ENCODE results near the gene LRRN4CL.

The LRRN4CL gene

DNA sequence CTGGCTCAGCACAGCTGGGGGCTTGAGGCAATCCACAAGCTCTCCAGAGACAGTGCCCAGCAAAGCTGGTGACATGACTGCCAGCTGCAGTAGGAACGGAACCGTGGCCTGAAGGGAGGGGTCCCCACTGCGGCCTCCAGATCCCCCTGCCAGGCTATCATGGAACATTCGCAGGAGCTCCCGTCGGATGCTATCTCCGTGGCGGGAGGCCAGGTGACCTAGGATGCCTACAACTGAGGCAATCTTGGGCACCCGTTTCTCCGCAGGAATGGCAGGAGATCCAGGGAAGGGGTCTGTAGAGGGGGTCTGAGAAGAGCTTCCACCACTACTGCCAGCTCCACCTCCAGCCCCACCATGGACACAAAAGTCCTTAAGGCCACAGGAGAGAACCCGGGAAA lies 40.4 kb downstream of the LRRN4CL start:
- TF ChIP-seq CTCF (IDR thresholded peaks at IDR 0.05; ENCODE audit: low read depth, low read length), result no peak
- DNase-seq (ENCODE audit: extremely low read depth, low read depth), result no peak

- no peak for TF ChIP-seq CTCF (IDR thresholded peaks at IDR 0.05; ENCODE audit: low read depth, low read length)
- no peak for DNase-seq (ENCODE audit: extremely low read depth, low read depth)
Measured at GRCh38 chr11:62648185-62648966, 41.0 kb downstream of the LRRN4CL start.

DNA sequence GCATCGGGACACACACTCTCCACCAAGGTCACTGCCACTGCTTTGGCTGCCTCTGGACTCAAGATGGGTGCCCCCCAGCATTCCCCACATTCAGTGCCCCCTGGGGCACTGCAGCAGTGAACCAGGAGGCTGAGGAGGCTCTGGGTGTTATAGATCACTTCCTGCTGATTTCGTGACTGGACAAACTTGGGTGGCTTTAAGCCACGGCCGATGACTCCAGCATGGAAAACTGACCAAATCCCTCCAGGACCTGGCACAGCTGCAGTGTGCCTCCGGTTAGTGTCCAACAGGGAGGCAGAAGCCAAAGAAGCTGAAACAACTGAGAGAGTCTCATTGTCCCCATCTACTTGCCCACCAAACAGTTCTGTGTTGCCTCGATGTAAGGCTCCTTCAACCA lies 41.7 kb downstream of the LRRN4CL start:
- TF ChIP-seq CTCF (IDR thresholded peaks at IDR 0.05; ENCODE audit: low read depth, low read length), result no peak
- DNase-seq (ENCODE audit: extremely low read depth, low read depth), result no peak

- no peak for TF ChIP-seq CTCF (IDR thresholded peaks at IDR 0.05; ENCODE audit: low read depth, low read length)
- DNase-seq (ENCODE audit: extremely low read depth, low read depth), result no peak
Measured at GRCh38 chr11:62646825-62647608, 42.3 kb downstream of the LRRN4CL start.

GRCh38 chr11:62645946-62646824 lies 43.1 kb downstream of the LRRN4CL start, which contains the start of gene GANAB:
GANAB (minus strand) TSS chr11:62646613; CDS start chr11:62646599, 14 bp downstream.
- TF ChIP-seq CTCF (IDR thresholded peaks at IDR 0.05; ENCODE audit: low read depth, low read length), result no peak
- DNase-seq (ENCODE audit: extremely low read depth, low read depth), result peak; percentile 92

DNA sequence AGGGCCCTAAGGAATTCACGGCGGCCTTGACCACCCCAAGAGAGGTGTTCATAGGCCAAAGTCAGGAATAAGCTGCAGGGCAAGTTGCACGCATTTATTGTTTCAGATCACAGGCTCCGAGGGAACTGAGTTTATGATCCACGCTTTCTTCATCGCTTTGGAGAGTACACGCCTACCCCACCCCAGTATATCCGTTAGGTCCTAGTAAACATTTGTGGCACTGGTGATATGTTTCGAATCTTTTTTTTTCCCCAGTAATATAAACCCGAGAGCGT lies 43.7 kb downstream of the LRRN4CL start:
- no peak for TF ChIP-seq CTCF (IDR thresholded peaks at IDR 0.05; ENCODE audit: low read depth, low read length)
- DNase-seq (ENCODE audit: extremely low read depth, low read depth), result no peak

Measured in AG09319 (cell line).